GM23248 (cell line): ENCODE results near the gene EIF4ENIF1. TPM values are rescaled to one million over a fixed set of nuclear protein-coding genes. Genes with fewer than 3 reads are reported as not detected.

ENCODE experiments used
- DNase-seq: peaks from one replicate; pipeline ENCODE4 v3.0.0-alpha.2; 2015
- H2AFZ ChIP-seq: fragments of 200-600 bp; sonication (generic); 2 replicates; pipeline ENCODE4 v1.6.1; 2016; ENCODE audit warnings: antibody characterized with exemption
- H3F3A ChIP-seq: fragments of 200-600 bp; sonication (generic); 2 replicates; pipeline ENCODE4 v1.6.1; 2016; ENCODE audit warnings: mild to moderate bottlenecking, antibody characterized with exemption, mixed run types; ENCODE audit not compliant: insufficient read depth
- H3K27ac ChIP-seq: fragments of 200-600 bp; sonication (generic); 2 replicates; pipeline ENCODE4 v1.5.1; 2016; ENCODE audit warnings: mild to moderate bottlenecking
- H3K27me3 ChIP-seq: fragments of 200-600 bp; sonication (generic); replicated peaks from 2 replicates; pipeline ENCODE4 v1.6.1; 2016; ENCODE audit warnings: mild to moderate bottlenecking; ENCODE audit not compliant: insufficient read depth
- H3K36me3 ChIP-seq: fragments of 200-600 bp; sonication (generic); 2 replicates; pipeline ENCODE4 v1.6.1; 2016; ENCODE audit warnings: low read depth, mild to moderate bottlenecking
- H3K4me1 ChIP-seq: fragments of 200-600 bp; sonication (generic); 2 replicates; pipeline ENCODE4 v1.6.1; 2016; ENCODE audit warnings: mild to moderate bottlenecking; ENCODE audit not compliant: insufficient read depth
- H3K4me2 ChIP-seq: fragments of 200-600 bp; sonication (generic); one replicate; pipeline ENCODE4 v1.6.1; 2016; ENCODE audit warnings: mild to moderate bottlenecking; ENCODE audit not compliant: unreplicated experiment
- H3K4me3 ChIP-seq: fragments of 200-600 bp; sonication (generic); 2 replicates; pipeline ENCODE4 v1.5.1; 2016; ENCODE audit warnings: mild to moderate bottlenecking
- H3K79me2 ChIP-seq: fragments of 200-600 bp; sonication (generic); 2 replicates; pipeline ENCODE4 v1.6.1; 2016; ENCODE audit warnings: mild to moderate bottlenecking; ENCODE audit not compliant: insufficient read depth
- H3K9ac ChIP-seq: fragments of 200-600 bp; sonication (generic); 2 replicates; pipeline ENCODE4 v1.6.1; 2016; ENCODE audit warnings: mild to moderate bottlenecking
- H3K9me2 ChIP-seq: fragments of 200-600 bp; sonication (generic); 2 replicates; pipeline ENCODE4 v1.6.1; 2016; ENCODE audit warnings: mixed run types, mild to moderate bottlenecking, moderate library complexity; ENCODE audit not compliant: insufficient read depth
- H3K9me3 ChIP-seq: fragments of 200-600 bp; sonication (generic); one replicate; pipeline ENCODE4 v1.6.1; 2017; ENCODE audit warnings: low read depth
- H4K20me1 ChIP-seq: fragments of 200-600 bp; sonication (generic); 2 replicates; pipeline ENCODE4 v1.6.0; 2016; ENCODE audit not compliant: insufficient read depth
- EZH2 ChIP-seq: fragments of 200-600 bp; sonication (generic); IDR thresholded peaks from 2 replicates; pipeline ENCODE4 v1.6.1; 2018; ENCODE audit warnings: antibody characterized with exemption, mild to moderate bottlenecking; ENCODE audit not compliant: insufficient read depth, poor library complexity, severe bottlenecking
- EZH2phosphoT487 ChIP-seq: fragments of 200-600 bp; sonication (generic); IDR thresholded peaks from 2 replicates; pipeline ENCODE4 v1.6.1; 2018; ENCODE audit warnings: antibody characterized with exemption, moderate library complexity, mild to moderate bottlenecking, low read depth; ENCODE audit not compliant: insufficient read depth
- WGBS, 2 experiments: methylation state at CpG; one replicate each; pipeline ENCODE4 v1.1.6; 2015 to 2017; ENCODE audit warnings: low lambda C conversion rate in 2 of 2, low coverage in 1 of 2; ENCODE audit errors: missing lambda C conversion rate in 2 of 2; 5-methylcytosine and 5-hydroxymethylcytosine counted together
- in situ Hi-C: fragments of 300-500 bp; cut with MboI; formaldehyde crosslinking; loops from 2 replicates; pipeline ENCODE4 v1.15.0; 2020
- polyA plus RNA-seq: library from polyadenylated mRNA; unstranded; fragments of >200 nt; fragmentation: Nextera tagmentation; extraction: Ambion mirVana; gene quantifications from 2 replicates; pipeline ENCODE4 v1.2.1, GENCODE V29; 2016
- total RNA-seq: library from RNA; depleted of rRNA; stranded (reverse); fragments of >200 nt; shearing (Covaris generic); gene quantifications from 2 replicates; pipeline ENCODE4 v1.2.3, GENCODE V29; 2014

Gene EIF4ENIF1
- total and polyA plus RNA-seq, 2 experiments from 2014 or later: 6.2 to 13.9 TPM

- no peak for TF ChIP-seq EZH2
- no peak for TF ChIP-seq EZH2phosphoT487
- DNase-seq: no peak
- in situ Hi-C loops: no loop called here
- peaks cover 17% of the 10 kb centered on the region for H3K4me1 ChIP-seq
- peak overlapping the region; percentile 95 for H3K27ac ChIP-seq
- peak overlapping the region; percentile 94 for H3K9ac ChIP-seq
- H3K9me2 ChIP-seq: no peaks in the 10 kb centered on the region
- H3K9me3 ChIP-seq: no peaks in the 10 kb centered on the region
- H3K27me3 ChIP-seq: no peaks in the 10 kb centered on the region
- peak overlapping the region; percentile 90; the same call in 1 of the 2 replicates for H2AFZ ChIP-seq
- H4K20me1 ChIP-seq: no peaks in the 10 kb centered on the region
- H3K36me3 ChIP-seq: no peaks in the 10 kb centered on the region; the same call in 1 of the 2 replicates
- WGBS, 2 experiments: 74 to 78% methylated on average over 8 of the region's 8 CpGs
- peaks cover 29% of the 10 kb centered on the region for H3F3A ChIP-seq
- peak overlapping the region; percentile 86 for H3K4me2 ChIP-seq
- peak overlapping the region; percentile 89 for H3K4me3 ChIP-seq
- H3K79me2 ChIP-seq: peaks cover 45% of the 10 kb centered on the region
Observed at GRCh38 chr22:31491218-31491962, 1.7 kb upstream of the EIF4ENIF1 start.

- Histone ChIP-seq H3K4me1 (peaks cover 17% of the 10 kb centered on the region), H2AFZ (peak overlapping the region; percentile 90), H3K27me3 (no peaks in the 10 kb centered on the region), H3K9me3 (no peaks in the 10 kb centered on the region), H3F3A (peaks cover 24% of the 10 kb centered on the region), H3K79me2 (peaks cover 52% of the 10 kb centered on the region), H3K9ac (peak overlapping the region; percentile 94), H3K36me3 (no peaks in the 10 kb centered on the region; the same call in 1 of the 2 replicates), H3K4me3 (peak overlapping the region; percentile 89), H4K20me1 (no peaks in the 10 kb centered on the region), H3K27ac (peak overlapping the region; percentile 95), H3K4me2 (peak overlapping the region; percentile 86), H3K9me2 (no peaks in the 10 kb centered on the region)
- in situ Hi-C loops: no loop called here
- WGBS, 2 experiments: 1 to 2% methylated on average over 15 of the region's 15 CpGs
- DNase-seq: peak; percentile 85
- TF ChIP-seq EZH2 (no peak), EZH2phosphoT487 (no peak)
Observed at GRCh38 chr22:31490496-31490925, 869 bp upstream of the EIF4ENIF1 start.

- no peaks in the 10 kb centered on the region for H4K20me1 ChIP-seq
- TF ChIP-seq EZH2phosphoT487 (no peak), EZH2 (no peak)
- H3K36me3 ChIP-seq: peaks cover 7% of the 10 kb centered on the region
- peak; percentile 76 for DNase-seq
- H3K4me1 ChIP-seq: peaks cover 17% of the 10 kb centered on the region
- H3K27me3 ChIP-seq: no peaks in the 10 kb centered on the region
- H2AFZ ChIP-seq: peak overlapping the region; percentile 90
- H3K9me3 ChIP-seq: no peaks in the 10 kb centered on the region
- H3F3A ChIP-seq: peaks cover 22% of the 10 kb centered on the region
- H3K9ac ChIP-seq: peak overlapping the region; percentile 94
- 2 to 3% methylated on average over 26 to 52 of the region's 61 CpGs for WGBS, 2 experiments
- H3K4me2 ChIP-seq: peak overlapping the region; percentile 87
- H3K79me2 ChIP-seq: peaks cover 66% of the 10 kb centered on the region
- in situ Hi-C loops: no loop called here
- no peaks in the 10 kb centered on the region for H3K9me2 ChIP-seq
- H3K4me3 ChIP-seq: peak overlapping the region; percentile 89
- peak overlapping the region; percentile 95 for H3K27ac ChIP-seq
Observed at GRCh38 chr22:31488988-31489617, 539 bp downstream of the EIF4ENIF1 start.

GRCh38 chr22:31488346-31488883 is 1.2 kb downstream of the EIF4ENIF1 start:
- Histone ChIP-seq H3K4me2 (peak overlapping the region; percentile 87), H3F3A (peaks cover 22% of the 10 kb centered on the region), H3K36me3 (peaks cover 12% of the 10 kb centered on the region), H4K20me1 (no peaks in the 10 kb centered on the region), H3K79me2 (peaks cover 73% of the 10 kb centered on the region), H3K4me1 (peaks cover 17% of the 10 kb centered on the region), H3K27ac (peak overlapping the region; percentile 95), H2AFZ (peak overlapping the region; percentile 60), H3K9me2 (no peaks in the 10 kb centered on the region), H3K27me3 (no peaks in the 10 kb centered on the region), H3K9me3 (no peaks in the 10 kb centered on the region), H3K9ac (peak overlapping the region; percentile 94), H3K4me3 (peak overlapping the region; percentile 89)
- 80 to 89% methylated on average over 6 of the region's 6 CpGs for WGBS, 2 experiments
- no peak for TF ChIP-seq EZH2phosphoT487
- TF ChIP-seq EZH2: no peak
- peak; percentile 6 for DNase-seq
- in situ Hi-C loops: no loop called here
